HCT116 (cell line): ENCODE results near the gene GOLGA6A.

Experiments used
- EZH2 ChIP-seq: fragments of 200-600 bp; sonication (generic); IDR thresholded peaks from 2 replicates; pipeline ENCODE4 v1.6.1; 2017; ENCODE audit warnings: antibody characterized with exemption, mixed run types
- JUND ChIP-seq: IDR thresholded peaks from 2 replicates; pipeline ENCODE4 v1.6.1; 2012
- POLR2A ChIP-seq: IDR thresholded peaks from 2 replicates; pipeline ENCODE4 v1.7.0; 2011; ENCODE audit warnings: borderline replicate concordance; ENCODE audit not compliant: insufficient read depth, insufficient read length; ENCODE audit errors: extremely low read depth
- POLR2AphosphoS5 ChIP-seq: IDR thresholded peaks from 2 replicates; pipeline ENCODE4 v1.6.1; 2011; ENCODE audit warnings: mild to moderate bottlenecking, low read depth, low read length, moderate library complexity
- RAD21 ChIP-seq: IDR thresholded peaks from 2 replicates; pipeline ENCODE4 v1.6.1; 2012; ENCODE audit warnings: low read depth, mild to moderate bottlenecking
- SRF ChIP-seq: IDR thresholded peaks from 2 replicates; pipeline ENCODE4 v1.6.1; 2012; ENCODE audit warnings: low read depth
- YY1 ChIP-seq: IDR thresholded peaks from 2 replicates; pipeline ENCODE4 v1.6.1; 2011; ENCODE audit warnings: low read length, low read depth, moderate library complexity, mild to moderate bottlenecking; ENCODE audit not compliant: insufficient replicate concordance; ENCODE audit errors: extremely low read depth
- TF ChIP-seq, protein P1 (sequence below), 3 experiments: fragments of 200-600 bp in 1 of 3; sonication (generic) in 1 of 3; IDR thresholded peaks in 2 of 3; conservative IDR thresholded peaks in 1 of 3; 2 replicates each; pipeline ENCODE4 v1.5.1; 2012 to 2017; ENCODE audit warnings: low read depth in 2 of 3, low read length in 2 of 3, antibody characterized with exemption in 1 of 3, borderline replicate concordance in 1 of 3, control low read depth in 1 of 3, mild to moderate bottlenecking in 1 of 3, mixed read lengths in 1 of 3, mixed run types in 1 of 3, moderate library complexity in 1 of 3; ENCODE audit not compliant: insufficient read depth in 1 of 3
- TF ChIP-seq, protein P2 (sequence below): IDR thresholded peaks from 2 replicates; pipeline ENCODE4 v1.6.1; 2012; ENCODE audit warnings: low read depth

DNA sequence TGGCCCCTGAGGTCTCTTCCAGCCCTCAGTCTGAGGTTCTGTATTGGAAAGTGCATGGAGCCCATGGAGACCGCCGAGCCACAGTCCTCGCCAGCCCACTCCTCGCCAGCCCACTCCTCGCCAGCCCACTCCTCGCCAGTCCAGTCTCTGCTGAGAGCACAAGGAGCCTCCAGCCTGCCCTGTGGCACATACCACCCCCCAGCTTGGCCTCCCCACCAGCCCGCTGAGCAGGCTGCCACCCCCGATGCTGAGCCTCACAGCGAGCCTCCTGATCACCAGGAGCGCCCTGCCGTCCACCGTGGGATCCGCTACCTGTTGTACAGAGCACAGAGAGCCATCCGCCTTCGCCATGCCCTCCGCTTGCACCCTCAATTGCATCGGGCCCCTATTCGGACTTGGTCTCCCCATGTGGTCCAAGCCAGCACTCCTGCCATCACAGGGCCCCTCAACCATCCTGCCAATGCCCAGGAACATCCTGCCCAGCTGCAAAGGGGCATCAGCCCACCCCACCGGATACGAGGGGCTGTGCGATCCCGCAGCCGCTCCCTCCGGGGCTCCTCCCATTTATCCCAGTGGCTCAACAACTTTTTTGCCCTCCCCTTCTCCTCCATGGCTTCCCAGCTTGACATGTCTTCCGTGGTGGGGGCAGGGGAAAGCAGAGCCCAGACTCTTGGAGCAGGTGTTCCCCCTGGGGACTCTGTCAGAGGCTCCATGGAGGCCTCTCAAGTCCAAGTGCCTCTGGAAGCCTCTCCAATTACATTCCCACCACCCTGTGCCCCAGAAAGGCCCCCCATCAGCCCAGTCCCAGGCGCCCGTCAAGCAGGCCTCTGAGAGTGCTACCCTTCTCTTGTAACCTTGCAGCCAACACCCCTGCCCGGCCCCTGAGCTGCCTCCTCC, 47.0 kb downstream of the GOLGA6A start:
- TF ChIP-seq POLR2A (no peak), YY1 (no peak), RAD21 (no peak), SRF (no peak), POLR2AphosphoS5 (no peak), JUND (no peak), EZH2 (no peak)
- TF ChIP-seq, protein P1, sequence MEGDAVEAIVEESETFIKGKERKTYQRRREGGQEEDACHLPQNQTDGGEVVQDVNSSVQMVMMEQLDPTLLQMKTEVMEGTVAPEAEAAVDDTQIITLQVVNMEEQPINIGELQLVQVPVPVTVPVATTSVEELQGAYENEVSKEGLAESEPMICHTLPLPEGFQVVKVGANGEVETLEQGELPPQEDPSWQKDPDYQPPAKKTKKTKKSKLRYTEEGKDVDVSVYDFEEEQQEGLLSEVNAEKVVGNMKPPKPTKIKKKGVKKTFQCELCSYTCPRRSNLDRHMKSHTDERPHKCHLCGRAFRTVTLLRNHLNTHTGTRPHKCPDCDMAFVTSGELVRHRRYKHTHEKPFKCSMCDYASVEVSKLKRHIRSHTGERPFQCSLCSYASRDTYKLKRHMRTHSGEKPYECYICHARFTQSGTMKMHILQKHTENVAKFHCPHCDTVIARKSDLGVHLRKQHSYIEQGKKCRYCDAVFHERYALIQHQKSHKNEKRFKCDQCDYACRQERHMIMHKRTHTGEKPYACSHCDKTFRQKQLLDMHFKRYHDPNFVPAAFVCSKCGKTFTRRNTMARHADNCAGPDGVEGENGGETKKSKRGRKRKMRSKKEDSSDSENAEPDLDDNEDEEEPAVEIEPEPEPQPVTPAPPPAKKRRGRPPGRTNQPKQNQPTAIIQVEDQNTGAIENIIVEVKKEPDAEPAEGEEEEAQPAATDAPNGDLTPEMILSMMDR (IDR thresholded peaks at IDR 0.05 in 2 of 3, conservative IDR thresholded peaks at IDR 0.05 in 1 of 3; ENCODE audit: borderline replicate concordance in 1 of 3, insufficient read depth in 1 of 3, low read depth in 2 of 3, low read length in 2 of 3) = no peak
- TF ChIP-seq, protein P2, sequence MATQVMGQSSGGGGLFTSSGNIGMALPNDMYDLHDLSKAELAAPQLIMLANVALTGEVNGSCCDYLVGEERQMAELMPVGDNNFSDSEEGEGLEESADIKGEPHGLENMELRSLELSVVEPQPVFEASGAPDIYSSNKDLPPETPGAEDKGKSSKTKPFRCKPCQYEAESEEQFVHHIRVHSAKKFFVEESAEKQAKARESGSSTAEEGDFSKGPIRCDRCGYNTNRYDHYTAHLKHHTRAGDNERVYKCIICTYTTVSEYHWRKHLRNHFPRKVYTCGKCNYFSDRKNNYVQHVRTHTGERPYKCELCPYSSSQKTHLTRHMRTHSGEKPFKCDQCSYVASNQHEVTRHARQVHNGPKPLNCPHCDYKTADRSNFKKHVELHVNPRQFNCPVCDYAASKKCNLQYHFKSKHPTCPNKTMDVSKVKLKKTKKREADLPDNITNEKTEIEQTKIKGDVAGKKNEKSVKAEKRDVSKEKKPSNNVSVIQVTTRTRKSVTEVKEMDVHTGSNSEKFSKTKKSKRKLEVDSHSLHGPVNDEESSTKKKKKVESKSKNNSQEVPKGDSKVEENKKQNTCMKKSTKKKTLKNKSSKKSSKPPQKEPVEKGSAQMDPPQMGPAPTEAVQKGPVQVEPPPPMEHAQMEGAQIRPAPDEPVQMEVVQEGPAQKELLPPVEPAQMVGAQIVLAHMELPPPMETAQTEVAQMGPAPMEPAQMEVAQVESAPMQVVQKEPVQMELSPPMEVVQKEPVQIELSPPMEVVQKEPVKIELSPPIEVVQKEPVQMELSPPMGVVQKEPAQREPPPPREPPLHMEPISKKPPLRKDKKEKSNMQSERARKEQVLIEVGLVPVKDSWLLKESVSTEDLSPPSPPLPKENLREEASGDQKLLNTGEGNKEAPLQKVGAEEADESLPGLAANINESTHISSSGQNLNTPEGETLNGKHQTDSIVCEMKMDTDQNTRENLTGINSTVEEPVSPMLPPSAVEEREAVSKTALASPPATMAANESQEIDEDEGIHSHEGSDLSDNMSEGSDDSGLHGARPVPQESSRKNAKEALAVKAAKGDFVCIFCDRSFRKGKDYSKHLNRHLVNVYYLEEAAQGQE = no peak
